ENCODE data around the gene CCDC88B.

- TF ChIP-seq POLR2A (IDR thresholded peaks at IDR 0.05): no peak
- TF ChIP-seq, protein P1, sequence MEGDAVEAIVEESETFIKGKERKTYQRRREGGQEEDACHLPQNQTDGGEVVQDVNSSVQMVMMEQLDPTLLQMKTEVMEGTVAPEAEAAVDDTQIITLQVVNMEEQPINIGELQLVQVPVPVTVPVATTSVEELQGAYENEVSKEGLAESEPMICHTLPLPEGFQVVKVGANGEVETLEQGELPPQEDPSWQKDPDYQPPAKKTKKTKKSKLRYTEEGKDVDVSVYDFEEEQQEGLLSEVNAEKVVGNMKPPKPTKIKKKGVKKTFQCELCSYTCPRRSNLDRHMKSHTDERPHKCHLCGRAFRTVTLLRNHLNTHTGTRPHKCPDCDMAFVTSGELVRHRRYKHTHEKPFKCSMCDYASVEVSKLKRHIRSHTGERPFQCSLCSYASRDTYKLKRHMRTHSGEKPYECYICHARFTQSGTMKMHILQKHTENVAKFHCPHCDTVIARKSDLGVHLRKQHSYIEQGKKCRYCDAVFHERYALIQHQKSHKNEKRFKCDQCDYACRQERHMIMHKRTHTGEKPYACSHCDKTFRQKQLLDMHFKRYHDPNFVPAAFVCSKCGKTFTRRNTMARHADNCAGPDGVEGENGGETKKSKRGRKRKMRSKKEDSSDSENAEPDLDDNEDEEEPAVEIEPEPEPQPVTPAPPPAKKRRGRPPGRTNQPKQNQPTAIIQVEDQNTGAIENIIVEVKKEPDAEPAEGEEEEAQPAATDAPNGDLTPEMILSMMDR (IDR thresholded peaks at IDR 0.05): no peak
Observed at GRCh38 chr11:64357446-64357845, 17.4 kb downstream of the CCDC88B start.

Measured in esophagus squamous epithelium (tissue), 4 donors.